ENCODE results near the gene BICDL1.

GRCh38 chr12:120065472-120065871 lies 76.4 kb downstream of the BICDL1 start:
- TF ChIP-seq CTCF (IDR thresholded peaks at IDR 0.05; ENCODE audit: insufficient read depth, low read length) (no peak), POLR2AphosphoS5 (IDR thresholded peaks at IDR 0.05; ENCODE audit: low read depth) (no peak)
- TF ChIP-seq, protein P1, sequence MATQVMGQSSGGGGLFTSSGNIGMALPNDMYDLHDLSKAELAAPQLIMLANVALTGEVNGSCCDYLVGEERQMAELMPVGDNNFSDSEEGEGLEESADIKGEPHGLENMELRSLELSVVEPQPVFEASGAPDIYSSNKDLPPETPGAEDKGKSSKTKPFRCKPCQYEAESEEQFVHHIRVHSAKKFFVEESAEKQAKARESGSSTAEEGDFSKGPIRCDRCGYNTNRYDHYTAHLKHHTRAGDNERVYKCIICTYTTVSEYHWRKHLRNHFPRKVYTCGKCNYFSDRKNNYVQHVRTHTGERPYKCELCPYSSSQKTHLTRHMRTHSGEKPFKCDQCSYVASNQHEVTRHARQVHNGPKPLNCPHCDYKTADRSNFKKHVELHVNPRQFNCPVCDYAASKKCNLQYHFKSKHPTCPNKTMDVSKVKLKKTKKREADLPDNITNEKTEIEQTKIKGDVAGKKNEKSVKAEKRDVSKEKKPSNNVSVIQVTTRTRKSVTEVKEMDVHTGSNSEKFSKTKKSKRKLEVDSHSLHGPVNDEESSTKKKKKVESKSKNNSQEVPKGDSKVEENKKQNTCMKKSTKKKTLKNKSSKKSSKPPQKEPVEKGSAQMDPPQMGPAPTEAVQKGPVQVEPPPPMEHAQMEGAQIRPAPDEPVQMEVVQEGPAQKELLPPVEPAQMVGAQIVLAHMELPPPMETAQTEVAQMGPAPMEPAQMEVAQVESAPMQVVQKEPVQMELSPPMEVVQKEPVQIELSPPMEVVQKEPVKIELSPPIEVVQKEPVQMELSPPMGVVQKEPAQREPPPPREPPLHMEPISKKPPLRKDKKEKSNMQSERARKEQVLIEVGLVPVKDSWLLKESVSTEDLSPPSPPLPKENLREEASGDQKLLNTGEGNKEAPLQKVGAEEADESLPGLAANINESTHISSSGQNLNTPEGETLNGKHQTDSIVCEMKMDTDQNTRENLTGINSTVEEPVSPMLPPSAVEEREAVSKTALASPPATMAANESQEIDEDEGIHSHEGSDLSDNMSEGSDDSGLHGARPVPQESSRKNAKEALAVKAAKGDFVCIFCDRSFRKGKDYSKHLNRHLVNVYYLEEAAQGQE (IDR thresholded peaks at IDR 0.05; ENCODE audit: insufficient replicate concordance, low read depth) = no peak
